GM12878 (cell line): ENCODE results near the gene FOXF1. TPM values are rescaled to one million over a fixed set of nuclear protein-coding genes. Genes with fewer than 3 reads are reported as not detected.

Source experiments
- ATAC-seq: fragments of 200-7000 bp; cut with Tn5 transposase; 3 replicates; pipeline ENCODE4 v1.9.1; 2020; ENCODE audit warnings: mild to moderate bottlenecking, moderate library complexity
- BruUV-seq: library from RNA; stranded (reverse); fragments of 400-500 nt; replicated peaks from 2 replicates; lab custom pipeline; 2021; lab: Mats Ljungman, UMichigan
- CTCF ChIA-PET: fragments of 300-600 bp; sonication (Branson Sonifier 250); formaldehyde crosslinking; extraction: SDS; loops from one replicate; lab custom pipeline; 2021; ENCODE audit warnings: inconsistent platforms; lab: Yijun Ruan, JAX
- POLR2A ChIA-PET: fragments of 350-600 bp; formaldehyde crosslinking; extraction: SDS; loops from one replicate; lab custom pipeline; 2021; ENCODE audit warnings: inconsistent platforms; lab: Charles Lee
- RAD21 ChIA-PET: fragments of 300-600 bp; sonication (Branson Sonifier 250); formaldehyde crosslinking; loops from one replicate; lab custom pipeline; 2023; ENCODE audit warnings: antibody characterized with exemption; ENCODE audit not compliant: unreplicated experiment; lab: Charles Lee
- SMC1A ChIA-PET: fragments of 300-600 bp; sonication (Branson Sonifier 250); formaldehyde crosslinking; loops from one replicate; lab custom pipeline; 2023; ENCODE audit not compliant: unreplicated experiment, uncharacterized antibody; lab: Charles Lee
- DNase-seq: peaks from one replicate; pipeline ENCODE4 v3.0.0-alpha.2; 2011; ENCODE audit warnings: low read depth, low spot score
- FAIRE-seq: peaks from 3 replicates; lab custom pipeline; 2011; peaks lifted over from hg19 to GRCh38; lab: Jason Lieb, UNC
- H2AFZ ChIP-seq: 2 replicates; pipeline ENCODE4 v1.6.0; 2011; ENCODE audit warnings: low read depth, low read length, control low read depth; ENCODE audit not compliant: control insufficient read depth
- H3K27ac ChIP-seq: 2 replicates; pipeline ENCODE4 v1.5.1; 2011; ENCODE audit warnings: control low read depth; ENCODE audit not compliant: control insufficient read depth, insufficient read depth
- H3K27me3 ChIP-seq, 2 experiments: replicated peaks in 1 of 2; 2 replicates each; pipeline versions ENCODE4 v1.6.0 to v1.6.1; 2011; ENCODE audit warnings: low read length in 1 of 2; ENCODE audit not compliant: control insufficient read depth in 2 of 2, insufficient read depth in 2 of 2
- H3K36me3 ChIP-seq, 2 experiments: 2 replicates each; pipeline ENCODE4 v1.5.1; 2011; ENCODE audit warnings: low read length in 1 of 2; ENCODE audit not compliant: control insufficient read depth in 2 of 2, insufficient read depth in 2 of 2
- H3K4me1 ChIP-seq: 2 replicates; pipeline ENCODE4 v1.6.1; 2011; ENCODE audit warnings: mild to moderate bottlenecking, low read length, moderate library complexity, mixed read lengths; ENCODE audit not compliant: control insufficient read depth, insufficient read depth
- H3K4me2 ChIP-seq: 2 replicates; pipeline ENCODE4 v1.6.0; 2011; ENCODE audit warnings: control low read depth; ENCODE audit not compliant: control insufficient read depth, insufficient read depth
- H3K4me3 ChIP-seq: fragments of 200-600 bp; sonication (generic); 2 replicates; pipeline ENCODE4 v1.5.1; 2016
- H3K79me2 ChIP-seq: 2 replicates; pipeline ENCODE4 v1.6.0; 2011; ENCODE audit warnings: low read length; ENCODE audit not compliant: control insufficient read depth, insufficient read depth
- H3K9ac ChIP-seq: 2 replicates; pipeline ENCODE4 v1.8.0; 2011; ENCODE audit warnings: low read length, control low read depth, mixed read lengths; ENCODE audit not compliant: control insufficient read depth, insufficient read depth
- H3K9me3 ChIP-seq: replicated peaks from 3 replicates; pipeline ENCODE4 v1.5.1; 2011; ENCODE audit warnings: mild to moderate bottlenecking, low read length; ENCODE audit not compliant: control insufficient read depth, insufficient read depth
- H4K20me1 ChIP-seq: 2 replicates; pipeline ENCODE4 v1.6.0; 2011; ENCODE audit not compliant: control insufficient read depth, insufficient read depth
- CHD2 ChIP-seq: IDR thresholded peaks from 2 replicates; pipeline ENCODE4 v1.6.1; 2011; ENCODE audit warnings: low read depth, low read length, improper control_type of control experiment, borderline replicate concordance
- GATAD2B ChIP-seq: fragments of 450-650 bp; conservative IDR thresholded peaks from 2 replicates; pipeline ENCODE4 v1.6.1; 2017; ENCODE audit warnings: low read depth, mild to moderate bottlenecking, moderate library complexity
- HDAC2 ChIP-seq: fragments of 200-600 bp; sonication (generic); IDR thresholded peaks from 2 replicates; pipeline ENCODE4 v1.6.1; 2017
- MYB ChIP-seq: fragments of 150-350 bp; IDR thresholded peaks from 2 replicates; pipeline ENCODE4 v1.6.1; 2014; ENCODE audit warnings: mild to moderate bottlenecking, low read depth, low read length, borderline replicate concordance
- MYC ChIP-seq: IDR thresholded peaks from 2 replicates; pipeline ENCODE4 v1.6.1; 2011; ENCODE audit warnings: mild to moderate bottlenecking, low read length, moderate library complexity, inconsistent platforms; ENCODE audit not compliant: insufficient read depth, insufficient replicate concordance, insufficient read length, severe bottlenecking
- NBN ChIP-seq: fragments of 450-650 bp; IDR thresholded peaks from 2 replicates; pipeline ENCODE4 v1.6.1; 2016
- NR2C1 ChIP-seq: fragments of 450-650 bp; IDR thresholded peaks from 2 replicates; pipeline ENCODE4 v1.6.1; 2017; ENCODE audit warnings: antibody characterized with exemption, mild to moderate bottlenecking, moderate library complexity
- POLR2A ChIP-seq: IDR thresholded peaks from 2 replicates; pipeline ENCODE4 v1.6.1; 2011; ENCODE audit warnings: low read depth, mild to moderate bottlenecking, low read length
- POLR2AphosphoS5 ChIP-seq: IDR thresholded peaks from 2 replicates; pipeline ENCODE4 v1.6.1; 2011; ENCODE audit warnings: mild to moderate bottlenecking, low read length, inconsistent platforms
- SMAD5 ChIP-seq: IDR thresholded peaks from 2 replicates; pipeline ENCODE4 v1.6.1; 2016; ENCODE audit warnings: antibody characterized with exemption, low read depth
- YY1 ChIP-seq: IDR thresholded peaks from 2 replicates; pipeline ENCODE4 v1.6.1; 2011; ENCODE audit warnings: low read depth, mild to moderate bottlenecking, low read length
- WGBS: methylation state at CpG from one replicate; pipeline ENCODE4 v1.1.6; 2016; ENCODE audit warnings: low lambda C conversion rate; ENCODE audit not compliant: insufficient replicate concordance, insufficient coverage; ENCODE audit errors: missing lambda C conversion rate; 5-methylcytosine and 5-hydroxymethylcytosine counted together
- in situ Hi-C: fragments of 300-500 bp; cut with MboI; formaldehyde crosslinking; loops from 9 replicates; pipeline ENCODE4 v1.14.3; 2018; ENCODE audit warnings: mixed read lengths
- intact Hi-C: fragments of 100-400 bp; cut with micrococcal nuclease; formaldehyde crosslinking; loops from one replicate; pipeline ENCODE4 v1.14.2; 2022; ENCODE audit not compliant: unreplicated experiment
- polyA plus RNA-seq, 11 experiments: library from polyadenylated mRNA; depleted of rRNA in 4 of 11; unstranded in 6 of 11; stranded (reverse) in 5 of 11; fragments of >200 nt; fragmentation: Nextera tagmentation in 4 of 11; fragmentation: Illumina TruSeq in 1 of 11; extraction: Ambion mirVana in 4 of 11; extraction: Trizol in 1 of 11; gene quantifications; 1 replicate in 1 of 11; 2 replicates in 10 of 11; pipeline versions ENCODE4 v1.2.1 to v1.2.3, GENCODE V29; 2011 to 2016; ENCODE audit warnings: inconsistent platforms in 2 of 11, missing spikeins in 2 of 11, low read depth in 1 of 11
- total RNA-seq, 4 experiments: library from RNA; depleted of rRNA in 3 of 4; stranded (reverse); fragments of >200 nt in 3 of 4; fragmentation: Illumina TruSeq in 1 of 4; extraction: Trizol in 1 of 4; gene quantifications; 2 replicates each; pipeline versions ENCODE4 v1.2.1 to v1.2.3, GENCODE V29; 2013 to 2021
- TF ChIP-seq, protein P1 (sequence below): fragments of 450-650 bp; IDR thresholded peaks from 2 replicates; pipeline ENCODE4 v1.6.1; 2017; ENCODE audit warnings: mild to moderate bottlenecking, moderate library complexity

FOXF1 gene
- total and polyA plus RNA-seq, 10 of the 15 experiments (the other 5 are each of a cell fraction or from before 2014, with no cell fraction given): 0.01 TPM; not detected in 9

DNA sequence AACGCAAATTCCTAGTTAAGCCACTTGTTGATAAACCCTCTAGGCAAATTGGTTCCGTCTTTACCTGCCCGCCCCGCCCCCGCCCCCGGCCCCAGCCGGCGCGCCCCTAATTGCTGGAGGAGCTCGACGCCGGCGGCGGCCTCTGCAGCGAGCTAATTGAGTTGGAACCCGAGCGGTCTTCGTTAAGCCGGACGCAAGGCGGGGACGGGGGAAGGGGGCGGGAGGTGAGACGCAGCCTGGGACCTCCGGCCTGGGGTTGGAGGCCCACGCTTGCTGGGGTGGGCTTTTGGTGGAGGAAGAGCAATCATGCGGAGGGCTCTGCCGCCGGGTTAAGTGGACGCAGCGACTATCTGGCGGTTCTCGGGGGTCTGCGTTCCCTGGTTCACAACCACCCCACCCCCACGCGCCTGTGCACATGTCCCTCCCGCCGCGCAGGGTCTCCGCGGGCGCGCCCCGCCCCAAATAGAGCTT, 12.7 kb upstream of the FOXF1 start:
- intact Hi-C loops: no loop called here
- no TSS peak for BruUV-seq
- no peak overlapping the region for H3K9ac ChIP-seq

More for the DNA sequence above, 12.7 kb upstream of the FOXF1 start:
- H3K36me3 ChIP-seq: no peaks in the 10 kb centered on the region
- DNase-seq (no peak), ATAC-seq (no peak), FAIRE-seq (no peak)
- CTCF ChIA-PET: no interaction called here
- in situ Hi-C loops: no loop called here
- H4K20me1 ChIP-seq: no peaks in the 10 kb centered on the region
- H3K27ac ChIP-seq: no peak overlapping the region
- peaks cover 16% of the 10 kb centered on the region in 2 experiments for H3K27me3 ChIP-seq
- 37% methylated on average over 29 of the region's 44 CpGs for WGBS
- no peak overlapping the region for H3K4me3 ChIP-seq
- no peak overlapping the region for H3K4me2 ChIP-seq
- H3K4me1 ChIP-seq: no peaks in the 10 kb centered on the region
- SMC1A ChIA-PET: no interaction called here
- no peaks in the 10 kb centered on the region for H3K79me2 ChIP-seq
- POLR2A ChIA-PET: no interaction called here
- H2AFZ ChIP-seq: no peak overlapping the region
- RAD21 ChIA-PET: no interaction called here
- no peaks in the 10 kb centered on the region for H3K9me3 ChIP-seq
- TF ChIP-seq POLR2A: no peak
- no peak for TF ChIP-seq MYB
- no peak for TF ChIP-seq NBN
- TF ChIP-seq YY1: no peak
- TF ChIP-seq GATAD2B: no peak
- no peak for TF ChIP-seq POLR2AphosphoS5
- no peak for TF ChIP-seq SMAD5
- TF ChIP-seq NR2C1: no peak
- TF ChIP-seq HDAC2: no peak
- no peak for TF ChIP-seq MYC
- TF ChIP-seq, protein P1, sequence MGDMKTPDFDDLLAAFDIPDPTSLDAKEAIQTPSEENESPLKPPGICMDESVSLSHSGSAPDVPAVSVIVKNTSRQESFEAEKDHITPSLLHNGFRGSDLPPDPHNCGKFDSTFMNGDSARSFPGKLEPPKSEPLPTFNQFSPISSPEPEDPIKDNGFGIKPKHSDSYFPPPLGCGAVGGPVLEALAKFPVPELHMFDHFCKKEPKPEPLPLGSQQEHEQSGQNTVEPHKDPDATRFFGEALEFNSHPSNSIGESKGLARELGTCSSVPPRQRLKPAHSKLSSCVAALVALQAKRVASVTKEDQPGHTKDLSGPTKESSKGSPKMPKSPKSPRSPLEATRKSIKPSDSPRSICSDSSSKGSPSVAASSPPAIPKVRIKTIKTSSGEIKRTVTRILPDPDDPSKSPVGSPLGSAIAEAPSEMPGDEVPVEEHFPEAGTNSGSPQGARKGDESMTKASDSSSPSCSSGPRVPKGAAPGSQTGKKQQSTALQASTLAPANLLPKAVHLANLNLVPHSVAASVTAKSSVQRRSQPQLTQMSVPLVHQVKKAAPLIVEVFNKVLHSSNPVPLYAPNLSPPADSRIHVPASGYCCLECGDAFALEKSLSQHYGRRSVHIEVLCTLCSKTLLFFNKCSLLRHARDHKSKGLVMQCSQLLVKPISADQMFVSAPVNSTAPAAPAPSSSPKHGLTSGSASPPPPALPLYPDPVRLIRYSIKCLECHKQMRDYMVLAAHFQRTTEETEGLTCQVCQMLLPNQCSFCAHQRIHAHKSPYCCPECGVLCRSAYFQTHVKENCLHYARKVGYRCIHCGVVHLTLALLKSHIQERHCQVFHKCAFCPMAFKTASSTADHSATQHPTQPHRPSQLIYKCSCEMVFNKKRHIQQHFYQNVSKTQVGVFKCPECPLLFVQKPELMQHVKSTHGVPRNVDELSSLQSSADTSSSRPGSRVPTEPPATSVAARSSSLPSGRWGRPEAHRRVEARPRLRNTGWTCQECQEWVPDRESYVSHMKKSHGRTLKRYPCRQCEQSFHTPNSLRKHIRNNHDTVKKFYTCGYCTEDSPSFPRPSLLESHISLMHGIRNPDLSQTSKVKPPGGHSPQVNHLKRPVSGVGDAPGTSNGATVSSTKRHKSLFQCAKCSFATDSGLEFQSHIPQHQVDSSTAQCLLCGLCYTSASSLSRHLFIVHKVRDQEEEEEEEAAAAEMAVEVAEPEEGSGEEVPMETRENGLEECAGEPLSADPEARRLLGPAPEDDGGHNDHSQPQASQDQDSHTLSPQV: no peak
- TF ChIP-seq CHD2: no peak
